ENCODE measurements around the gene CLSTN1. TPM values are rescaled to one million over a fixed set of nuclear protein-coding genes. Genes with fewer than 3 reads are reported as not detected.
"Not testable (repeated sequence)": the region's sequence is repeated elsewhere in the genome, so short reads cannot be mapped to it uniquely, and the experiment has no call there.

Gene CLSTN1
- total RNA-seq, 1 donor from 2014 or later: 48.0 TPM

DNA sequence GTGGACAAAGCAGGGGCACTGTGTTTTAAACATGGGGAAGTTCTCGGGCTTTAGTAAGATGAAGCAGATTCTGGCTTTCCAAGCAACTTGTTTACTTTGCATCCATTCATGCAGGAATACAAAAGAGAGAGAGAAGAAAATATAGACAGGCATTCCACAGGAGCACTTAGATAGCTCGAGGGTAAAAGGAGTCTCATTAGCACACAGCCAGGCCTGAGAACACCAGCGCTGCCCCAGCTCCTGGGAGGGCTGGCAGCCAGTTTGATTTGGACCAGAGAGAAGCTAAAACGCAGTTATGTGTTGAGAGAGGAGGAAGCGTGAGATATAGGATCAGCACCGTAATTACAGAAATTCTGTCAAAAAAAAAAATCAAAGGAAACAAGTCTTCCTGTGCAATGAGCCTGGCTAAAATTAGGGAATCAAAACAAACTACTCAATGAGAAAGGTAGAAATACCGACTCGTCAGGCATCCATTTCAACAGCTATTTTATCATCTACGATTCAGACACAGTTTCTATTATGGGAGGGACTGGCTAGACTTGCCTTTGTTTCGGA lies 68.2 kb downstream of the CLSTN1 start:
- intact Hi-C loops (cut with micrococcal nuclease): no loop called here

DNA sequence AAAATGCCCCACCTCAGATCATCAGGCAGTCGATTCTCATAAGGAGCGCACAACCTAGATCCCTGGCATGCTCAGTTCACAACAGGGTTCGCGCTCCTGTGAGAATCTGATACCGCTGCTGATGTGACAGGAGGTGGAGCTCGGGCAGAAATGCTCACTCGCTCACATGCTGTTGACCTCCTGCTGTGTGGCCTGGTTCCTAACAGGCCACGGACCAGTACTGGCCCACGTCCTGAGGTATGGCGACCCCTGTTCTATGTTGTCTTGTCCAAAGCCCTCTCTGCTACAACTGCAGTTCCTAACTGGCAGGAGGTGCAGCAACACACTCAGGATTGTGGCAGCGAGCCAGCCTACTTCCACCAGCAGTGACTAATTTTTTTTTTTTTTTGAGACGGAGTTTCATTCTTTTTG lies 70.6 kb downstream of the CLSTN1 start:
- H3K27me3 Mint-ChIP-seq (ENCODE audit: insufficient read depth): no peaks in the 10 kb centered on the region
- H3K9me3 Mint-ChIP-seq: no peaks in the 10 kb centered on the region
- intact Hi-C loops (cut with micrococcal nuclease): no loop called here
- H3K36me3 Mint-ChIP-seq (ENCODE audit: low read depth): peaks cover 36% of the 10 kb centered on the region
- peaks cover 4% of the 10 kb centered on the region for H3K4me1 Mint-ChIP-seq (ENCODE audit: low read depth)
- H3K4me3 Mint-ChIP-seq: no peak overlapping the region
- no peak overlapping the region for H3K27ac Mint-ChIP-seq
- DNase-seq (ENCODE audit: low spot score): no peak

More for the DNA sequence above, 68.2 kb downstream of the CLSTN1 start:
- H3K4me3 Mint-ChIP-seq: no peak overlapping the region
- H3K4me1 Mint-ChIP-seq (ENCODE audit: low read depth): peaks cover 4% of the 10 kb centered on the region
- H3K9me3 Mint-ChIP-seq: no peaks in the 10 kb centered on the region
- peaks cover 26% of the 10 kb centered on the region for H3K36me3 Mint-ChIP-seq (ENCODE audit: low read depth)
- H3K27me3 Mint-ChIP-seq (ENCODE audit: insufficient read depth): no peaks in the 10 kb centered on the region
- no peak overlapping the region for H3K27ac Mint-ChIP-seq
- DNase-seq (ENCODE audit: low spot score): no peak

DNA sequence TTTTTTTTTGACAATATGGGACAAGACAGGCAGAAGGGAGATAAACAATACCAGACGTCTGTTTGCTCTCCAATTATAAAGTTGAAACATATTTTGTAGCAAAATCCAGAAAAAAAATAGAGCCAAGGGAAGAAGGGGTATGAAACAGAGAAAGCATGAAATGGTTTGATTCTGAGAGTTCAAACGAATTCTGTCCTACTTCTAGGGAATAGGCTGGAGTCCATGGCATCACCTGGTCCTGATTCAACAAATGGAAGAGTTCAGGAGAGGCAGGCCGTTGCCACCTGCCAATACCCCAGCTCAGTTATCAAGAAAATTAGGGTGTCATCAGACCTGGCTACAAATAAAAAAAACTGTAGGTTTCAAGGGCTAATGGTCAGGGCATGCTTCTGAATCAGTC lies 71.8 kb downstream of the CLSTN1 start:
- H3K4me1 Mint-ChIP-seq (ENCODE audit: low read depth): peaks cover 4% of the 10 kb centered on the region
- H3K9me3 Mint-ChIP-seq: no peaks in the 10 kb centered on the region
- intact Hi-C loops (cut with micrococcal nuclease): no loop called here
- DNase-seq (ENCODE audit: low spot score): no peak
- no peak overlapping the region for H3K4me3 Mint-ChIP-seq
- no peaks in the 10 kb centered on the region for H3K27me3 Mint-ChIP-seq (ENCODE audit: insufficient read depth)
- H3K36me3 Mint-ChIP-seq (ENCODE audit: low read depth): peaks cover 39% of the 10 kb centered on the region
- no peak overlapping the region for H3K27ac Mint-ChIP-seq

DNA sequence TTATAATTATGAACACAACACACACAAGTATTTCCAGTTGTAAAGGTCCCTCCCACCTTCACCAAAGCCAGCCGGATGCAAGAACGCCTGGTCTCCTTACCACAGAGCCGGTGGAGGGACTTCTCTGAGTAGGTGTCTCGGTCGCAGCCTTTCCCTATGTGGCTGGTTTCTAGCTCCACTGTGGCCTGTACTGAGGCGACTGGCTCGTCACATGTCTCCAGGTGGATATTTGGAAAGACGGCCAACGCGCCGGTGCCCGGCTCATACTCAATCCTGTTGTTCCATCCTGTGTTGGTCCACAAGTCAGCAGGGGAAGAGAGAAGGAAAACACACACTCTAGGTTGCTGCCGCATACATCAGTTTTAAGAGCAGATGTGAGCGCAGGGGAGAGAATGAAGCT lies 74.4 kb downstream of the CLSTN1 start:
- intact Hi-C loops (cut with micrococcal nuclease): no loop called here
- no peak for DNase-seq (ENCODE audit: low spot score)
- Mint-ChIP-seq H3K9me3 (no peaks in the 10 kb centered on the region), H3K4me3 (no peak overlapping the region), H3K27me3 (ENCODE audit: insufficient read depth) (no peaks in the 10 kb centered on the region), H3K36me3 (ENCODE audit: low read depth) (peaks cover 28% of the 10 kb centered on the region), H3K4me1 (ENCODE audit: low read depth) (no peaks in the 10 kb centered on the region), H3K27ac (no peak overlapping the region)

GRCh38 chr1:9748391-9748790 lies 75.4 kb downstream of the CLSTN1 start:
- H3K27me3 Mint-ChIP-seq (ENCODE audit: insufficient read depth); DNase-seq (ENCODE audit: low spot score); H3K4me1 Mint-ChIP-seq (ENCODE audit: low read depth); H3K4me3 Mint-ChIP-seq; intact Hi-C loops (cut with micrococcal nuclease); H3K9me3 Mint-ChIP-seq; H3K27ac Mint-ChIP-seq: not testable (repeated sequence)
- H3K36me3 Mint-ChIP-seq (ENCODE audit: low read depth): peaks cover 31% of the 10 kb centered on the region

GRCh38 chr1:9746651-9747050 lies 77.1 kb downstream of the CLSTN1 start:
- H3K27ac Mint-ChIP-seq: no peak overlapping the region

DNA sequence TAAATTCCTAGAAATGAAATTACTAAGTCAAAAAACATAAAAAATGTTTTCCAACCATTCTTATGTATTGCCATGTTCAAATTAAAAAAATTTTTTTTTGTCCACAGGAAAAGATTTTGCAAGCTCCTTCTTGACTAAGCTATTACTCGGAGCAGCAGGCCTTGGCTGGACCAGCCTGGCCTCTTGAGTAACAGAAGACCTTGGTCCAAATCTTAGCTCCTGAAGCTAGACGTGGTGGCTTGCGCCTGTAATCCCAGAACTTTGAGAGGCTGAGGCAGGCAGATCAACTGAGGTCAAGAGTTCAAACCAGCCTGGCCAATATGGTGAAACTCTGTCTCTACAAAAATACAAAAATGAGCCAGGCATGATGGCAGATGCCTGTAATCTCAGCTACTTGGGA lies 77.6 kb downstream of the CLSTN1 start:
- no peaks in the 10 kb centered on the region for H3K27me3 Mint-ChIP-seq (ENCODE audit: insufficient read depth)
- intact Hi-C loops (cut with micrococcal nuclease): no loop called here
- no peaks in the 10 kb centered on the region for H3K4me1 Mint-ChIP-seq (ENCODE audit: low read depth)
- DNase-seq (ENCODE audit: low spot score): no peak
- peaks cover 36% of the 10 kb centered on the region for H3K36me3 Mint-ChIP-seq (ENCODE audit: low read depth)
- H3K4me3 Mint-ChIP-seq: no peak overlapping the region
- H3K9me3 Mint-ChIP-seq: no peaks in the 10 kb centered on the region
- H3K27ac Mint-ChIP-seq: no peak overlapping the region

More at GRCh38 chr1:9746651-9747050, 77.1 kb downstream of the CLSTN1 start:
- Mint-ChIP-seq H3K4me1 (ENCODE audit: low read depth) (no peaks in the 10 kb centered on the region), H3K9me3 (no peaks in the 10 kb centered on the region), H3K4me3 (no peak overlapping the region), H3K27me3 (ENCODE audit: insufficient read depth) (no peaks in the 10 kb centered on the region), H3K36me3 (ENCODE audit: low read depth) (peaks cover 38% of the 10 kb centered on the region)
- DNase-seq (ENCODE audit: low spot score): no peak
- intact Hi-C loops (cut with micrococcal nuclease): no loop called here

DNA sequence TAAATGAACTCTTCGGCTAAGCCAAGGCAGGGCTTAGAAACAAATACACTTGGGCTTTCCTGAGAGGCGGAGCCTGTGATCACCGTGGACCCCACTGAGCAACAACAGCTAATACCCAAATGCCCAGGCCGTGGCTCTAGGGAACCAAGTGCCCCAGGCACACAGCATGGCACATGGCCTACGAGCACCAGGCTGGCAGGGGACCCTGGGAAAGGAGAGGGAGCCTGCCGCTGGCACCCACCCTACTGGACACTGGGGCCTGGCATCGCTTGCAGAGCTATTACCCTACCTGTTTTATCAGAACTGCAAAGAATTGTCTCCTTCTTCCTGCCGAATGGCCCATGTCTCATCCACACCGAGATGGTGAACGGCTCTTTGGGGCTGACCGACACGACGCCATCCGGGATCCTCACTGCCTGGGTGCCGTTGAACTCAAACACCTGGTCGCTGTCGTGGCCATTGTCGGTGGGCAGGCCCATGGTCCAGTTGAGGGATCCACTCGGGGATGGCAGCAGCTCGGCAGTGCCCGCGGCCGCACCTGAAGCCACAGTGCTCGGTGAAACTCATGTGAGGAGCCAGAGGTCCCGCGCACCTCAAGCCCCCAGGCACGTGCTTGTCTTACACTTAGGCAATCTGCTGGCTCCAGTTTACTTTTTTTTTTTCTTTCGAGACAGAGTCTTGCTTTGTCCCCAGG lies 79.5 kb downstream of the CLSTN1 start:
- Mint-ChIP-seq H3K9me3 (no peaks in the 10 kb centered on the region), H3K4me1 (ENCODE audit: low read depth) (no peaks in the 10 kb centered on the region), H3K4me3 (no peak overlapping the region), H3K27me3 (ENCODE audit: insufficient read depth) (no peaks in the 10 kb centered on the region), H3K36me3 (ENCODE audit: low read depth) (peaks cover 36% of the 10 kb centered on the region), H3K27ac (no peak overlapping the region)
- no peak for DNase-seq (ENCODE audit: low spot score)
- intact Hi-C loops (cut with micrococcal nuclease): no loop called here

GRCh38 chr1:9737671-9738070 lies 86.1 kb downstream of the CLSTN1 start:
- H3K9me3 Mint-ChIP-seq: no peaks in the 10 kb centered on the region
- H3K4me1 Mint-ChIP-seq (ENCODE audit: low read depth): peaks cover 18% of the 10 kb centered on the region
- no peak overlapping the region for H3K4me3 Mint-ChIP-seq
- peak overlapping the region; percentile 67 for H3K27ac Mint-ChIP-seq
- H3K36me3 Mint-ChIP-seq (ENCODE audit: low read depth): peaks cover 36% of the 10 kb centered on the region
- H3K27me3 Mint-ChIP-seq (ENCODE audit: insufficient read depth): no peaks in the 10 kb centered on the region
- DNase-seq (ENCODE audit: low spot score): no peak
- intact Hi-C loops (cut with micrococcal nuclease): no loop called here

- intact Hi-C loops (cut with micrococcal nuclease): no loop called here
- no peak overlapping the region for H3K27ac Mint-ChIP-seq
- H3K27me3 Mint-ChIP-seq (ENCODE audit: insufficient read depth): no peaks in the 10 kb centered on the region
- no peak overlapping the region for H3K4me3 Mint-ChIP-seq
- DNase-seq (ENCODE audit: low spot score): no peak
- peaks cover 37% of the 10 kb centered on the region for H3K36me3 Mint-ChIP-seq (ENCODE audit: low read depth)
- H3K9me3 Mint-ChIP-seq: no peaks in the 10 kb centered on the region
- peaks cover 20% of the 10 kb centered on the region for H3K4me1 Mint-ChIP-seq (ENCODE audit: low read depth)
Measured at GRCh38 chr1:9737057-9737456, 86.7 kb downstream of the CLSTN1 start.

DNA sequence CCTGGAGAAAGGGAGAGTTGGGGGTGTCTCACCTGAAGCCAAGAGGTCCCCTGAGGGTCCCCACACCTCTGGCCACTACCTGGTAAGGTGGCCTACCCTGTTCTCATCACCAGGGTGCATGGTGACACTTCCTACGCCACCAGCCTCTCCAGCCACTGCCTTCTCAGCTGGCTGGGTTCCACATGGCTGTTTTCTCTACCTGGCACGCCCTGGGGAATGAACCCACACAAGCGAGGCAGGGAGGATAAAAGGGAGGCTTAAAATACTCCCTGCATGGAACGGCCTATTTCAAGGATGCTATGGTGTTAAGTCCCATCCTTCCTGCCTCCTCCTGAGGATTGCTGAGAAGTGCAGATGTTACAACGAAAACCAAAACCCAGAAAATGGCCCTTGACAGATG lies 87.5 kb downstream of the CLSTN1 start:
- H3K36me3 Mint-ChIP-seq (ENCODE audit: low read depth): peaks cover 39% of the 10 kb centered on the region
- no peak overlapping the region for H3K27ac Mint-ChIP-seq

GRCh38 chr1:9735800-9736199 lies 88.0 kb downstream of the CLSTN1 start:
- H3K4me3 Mint-ChIP-seq: no peak overlapping the region
- H3K27me3 Mint-ChIP-seq (ENCODE audit: insufficient read depth): no peaks in the 10 kb centered on the region
- H3K36me3 Mint-ChIP-seq (ENCODE audit: low read depth): peaks cover 38% of the 10 kb centered on the region
- peaks cover 30% of the 10 kb centered on the region for H3K4me1 Mint-ChIP-seq (ENCODE audit: low read depth)
- H3K9me3 Mint-ChIP-seq: no peaks in the 10 kb centered on the region
- no peak overlapping the region for H3K27ac Mint-ChIP-seq
- DNase-seq (ENCODE audit: low spot score): no peak
- intact Hi-C loops (cut with micrococcal nuclease): no loop called here

More for the DNA sequence above, 87.5 kb downstream of the CLSTN1 start:
- no peak for DNase-seq (ENCODE audit: low spot score)
- intact Hi-C loops (cut with micrococcal nuclease): no loop called here
- Mint-ChIP-seq H3K27me3 (ENCODE audit: insufficient read depth) (no peaks in the 10 kb centered on the region), H3K4me1 (ENCODE audit: low read depth) (peaks cover 28% of the 10 kb centered on the region), H3K9me3 (no peaks in the 10 kb centered on the region), H3K4me3 (no peak overlapping the region)

DNA sequence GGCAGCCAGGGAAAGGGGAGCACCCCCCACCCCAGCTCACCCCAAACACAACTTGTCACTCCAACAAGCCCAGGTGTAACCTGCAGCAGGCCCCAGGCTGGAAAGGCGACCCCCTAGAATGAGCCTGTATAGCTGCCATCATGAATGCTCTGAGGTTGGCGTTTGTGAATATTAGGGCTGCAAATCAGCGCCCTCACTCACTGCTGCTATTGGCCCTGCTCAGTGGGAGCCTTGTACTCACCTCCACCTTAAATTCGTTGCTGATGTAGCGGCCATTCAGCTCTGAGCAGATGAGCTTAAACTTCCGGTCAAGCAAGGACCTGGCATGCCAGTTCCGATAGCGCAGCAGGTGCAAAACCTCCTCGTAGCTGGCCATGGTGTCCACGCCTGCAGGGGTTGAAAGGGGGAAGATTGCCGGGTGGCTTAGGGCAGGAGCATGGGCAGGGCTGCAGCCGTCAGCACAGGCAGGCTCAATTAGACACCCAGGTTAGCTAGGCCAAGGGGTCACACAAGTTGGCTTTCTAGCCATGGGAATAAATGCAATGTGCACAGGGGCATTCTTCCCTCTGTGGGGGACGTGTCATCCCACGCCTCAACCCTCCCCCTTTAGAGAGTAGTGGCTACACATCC lies 90.5 kb downstream of the CLSTN1 start:
- Mint-ChIP-seq H3K27me3 (ENCODE audit: insufficient read depth) (no peaks in the 10 kb centered on the region), H3K36me3 (ENCODE audit: low read depth) (peaks cover 48% of the 10 kb centered on the region), H3K4me3 (no peak overlapping the region), H3K4me1 (ENCODE audit: low read depth) (peaks cover 46% of the 10 kb centered on the region), H3K9me3 (no peaks in the 10 kb centered on the region), H3K27ac (peak overlapping the region; percentile 55)
- DNase-seq (ENCODE audit: low spot score): no peak
- intact Hi-C loops (cut with micrococcal nuclease): no loop called here

All from activated T-helper 1 cell treated with anti-CD3 and anti-CD28 coated beads, Interleukin-12 subunit alpha, Interleukin-12 subunit beta, Interleukin-2, Interleukin-4 antibody, amounts not matched to agents 30 ng/mL and 10 ng/mL and 1 ng/mL, durations not matched to agents 14 hours and 24 hours and 36 hours (primary cell).